HG03280 (cell line): ENCODE results near the gene ERVW-1.
"Not testable (repeated sequence)": the region's sequence is repeated elsewhere in the genome, so short reads cannot be mapped to it uniquely, and the experiment has no call there.

Experiments used
- ATAC-seq: cut with Tn5 transposase; IDR thresholded peaks from one replicate; pipeline ENCODE4 v1.9.1; 2021; ENCODE audit warnings: mild to moderate bottlenecking, moderate library complexity; ENCODE audit not compliant: unreplicated experiment

ERVW-1 gene, protein sequence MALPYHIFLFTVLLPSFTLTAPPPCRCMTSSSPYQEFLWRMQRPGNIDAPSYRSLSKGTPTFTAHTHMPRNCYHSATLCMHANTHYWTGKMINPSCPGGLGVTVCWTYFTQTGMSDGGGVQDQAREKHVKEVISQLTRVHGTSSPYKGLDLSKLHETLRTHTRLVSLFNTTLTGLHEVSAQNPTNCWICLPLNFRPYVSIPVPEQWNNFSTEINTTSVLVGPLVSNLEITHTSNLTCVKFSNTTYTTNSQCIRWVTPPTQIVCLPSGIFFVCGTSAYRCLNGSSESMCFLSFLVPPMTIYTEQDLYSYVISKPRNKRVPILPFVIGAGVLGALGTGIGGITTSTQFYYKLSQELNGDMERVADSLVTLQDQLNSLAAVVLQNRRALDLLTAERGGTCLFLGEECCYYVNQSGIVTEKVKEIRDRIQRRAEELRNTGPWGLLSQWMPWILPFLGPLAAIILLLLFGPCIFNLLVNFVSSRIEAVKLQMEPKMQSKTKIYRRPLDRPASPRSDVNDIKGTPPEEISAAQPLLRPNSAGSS

DNA sequence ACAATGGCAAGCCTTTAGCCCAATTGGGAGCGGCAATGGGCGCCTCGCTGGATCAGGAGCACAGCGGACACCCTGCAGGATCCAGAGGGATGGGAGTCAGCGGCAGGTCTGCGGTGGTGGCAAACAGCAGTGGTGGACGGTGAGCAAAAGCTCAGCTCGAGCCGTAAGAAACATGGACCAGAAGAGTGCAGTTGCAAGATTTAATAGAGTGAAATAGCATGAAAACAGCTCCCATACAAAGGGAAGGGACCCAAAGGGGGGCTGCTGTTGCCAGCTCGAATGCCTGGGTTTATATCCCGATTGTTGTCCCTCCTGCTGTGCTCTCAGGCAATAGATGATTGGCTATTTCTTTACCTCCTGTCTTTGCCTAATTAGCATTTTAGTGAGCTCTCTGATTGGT is at the start of gene ERVW-1:
Gene ERVW-1, minus strand, starts transcription at position 266 of the 400 bp plus-strand sequence. CDS start 7,565 bp downstream, outside the sequence.
- not testable (repeated sequence) for ATAC-seq

DNA sequence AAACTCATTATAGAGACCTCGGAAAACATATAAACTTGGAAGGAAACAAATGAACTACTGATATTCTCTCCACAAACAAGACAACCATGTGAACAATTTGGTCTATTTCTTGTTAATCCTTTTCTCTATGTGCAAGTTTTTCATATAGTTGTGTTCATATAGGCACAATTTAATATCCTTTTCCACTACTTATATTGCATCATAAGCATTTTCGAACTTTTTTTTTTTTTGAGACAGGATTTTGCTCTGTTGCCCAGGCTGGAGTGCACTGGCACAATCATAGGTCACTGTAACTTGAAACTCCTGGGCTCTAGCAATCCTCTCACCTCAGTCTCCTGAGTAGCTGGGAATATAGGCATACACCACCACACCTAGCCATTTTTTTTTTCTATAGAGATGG is 45.4 kb upstream of the ERVW-1 start:
- ATAC-seq = no peak

GRCh38 chr7:92520024-92520423 is 42.3 kb upstream of the ERVW-1 start:
- ATAC-seq = no peak

GRCh38 chr7:92517631-92518030 is 39.9 kb upstream of the ERVW-1 start:
- ATAC-seq = no peak

- no peak for ATAC-seq
These were observed 35.6 kb upstream of the ERVW-1 start for GRCh38 chr7:92513167-92513902.

DNA sequence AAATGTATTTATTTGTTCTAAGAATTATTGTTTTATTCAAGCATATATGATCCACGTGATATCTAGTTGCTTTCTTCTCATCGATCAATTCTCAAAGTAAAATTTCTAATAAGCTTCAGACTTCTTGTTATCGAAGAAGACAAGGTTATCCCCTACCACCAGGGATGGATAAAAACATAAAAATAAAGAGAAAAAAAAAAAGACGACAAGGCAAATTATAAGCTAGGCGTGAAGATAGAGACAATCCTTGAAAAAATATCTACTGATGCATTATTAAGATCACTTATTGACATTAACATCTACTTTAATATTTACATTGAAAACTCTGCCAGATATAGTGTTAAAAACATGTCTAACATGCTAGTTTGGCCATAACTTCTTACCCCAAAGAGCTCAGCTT is 31.2 kb upstream of the ERVW-1 start:
- no peak for ATAC-seq

DNA sequence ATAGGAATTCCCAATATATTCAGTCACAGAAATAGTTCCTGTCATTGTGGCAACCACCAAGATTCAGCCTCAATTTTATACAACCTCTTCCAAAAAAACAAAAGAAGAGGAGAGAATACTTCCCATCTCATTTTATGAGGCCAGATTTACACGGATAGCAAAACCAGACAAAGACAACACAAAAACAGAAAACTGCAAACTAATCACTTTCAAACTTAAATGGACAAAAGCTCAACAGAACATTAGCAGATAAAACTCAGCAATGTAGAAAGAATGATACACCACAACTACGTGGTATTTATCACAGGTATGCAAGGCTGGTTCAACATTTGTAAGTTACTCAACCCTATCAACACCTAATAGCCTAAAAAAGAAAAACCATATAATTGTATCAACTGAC is 28.6 kb upstream of the ERVW-1 start:
- no peak for ATAC-seq

DNA sequence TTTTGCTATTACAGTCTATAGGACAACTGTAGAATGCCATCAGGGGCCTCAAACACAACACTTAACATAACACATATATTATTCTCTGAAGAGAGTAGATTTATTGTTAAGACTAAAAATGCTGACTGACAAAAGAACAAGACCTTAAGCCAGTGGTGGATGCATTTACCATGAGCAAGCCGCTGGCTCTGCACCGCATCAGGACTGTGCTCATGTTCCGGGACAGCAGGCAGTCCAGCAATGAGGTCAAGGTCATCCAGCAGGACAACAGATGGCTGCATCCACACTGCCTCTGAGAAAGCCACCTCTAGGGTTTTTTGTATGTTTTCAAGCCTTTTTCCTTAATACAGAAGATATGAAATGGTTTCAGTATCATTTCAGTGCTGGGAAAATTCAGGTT is 26.8 kb upstream of the ERVW-1 start:
- ATAC-seq = no peak

DNA sequence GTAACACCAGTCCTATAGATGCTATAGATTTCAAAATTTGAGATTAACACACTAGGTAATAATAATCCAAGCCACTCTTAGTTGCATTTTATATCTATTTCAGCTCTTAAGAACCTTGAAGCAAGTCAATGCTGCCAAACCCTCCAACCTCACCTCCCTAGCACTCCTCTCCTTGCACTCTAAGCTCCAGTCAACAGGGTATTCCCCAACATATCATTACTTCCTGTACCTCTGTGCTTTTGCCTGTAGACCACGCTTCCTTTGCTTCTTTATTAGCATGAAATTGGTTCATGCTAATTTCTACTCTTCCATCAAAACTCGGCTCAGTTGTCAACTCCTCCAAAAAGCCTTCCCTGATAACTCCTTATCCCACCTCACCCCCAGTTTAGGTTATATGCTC is 26.0 kb upstream of the ERVW-1 start:
- no peak for ATAC-seq

DNA sequence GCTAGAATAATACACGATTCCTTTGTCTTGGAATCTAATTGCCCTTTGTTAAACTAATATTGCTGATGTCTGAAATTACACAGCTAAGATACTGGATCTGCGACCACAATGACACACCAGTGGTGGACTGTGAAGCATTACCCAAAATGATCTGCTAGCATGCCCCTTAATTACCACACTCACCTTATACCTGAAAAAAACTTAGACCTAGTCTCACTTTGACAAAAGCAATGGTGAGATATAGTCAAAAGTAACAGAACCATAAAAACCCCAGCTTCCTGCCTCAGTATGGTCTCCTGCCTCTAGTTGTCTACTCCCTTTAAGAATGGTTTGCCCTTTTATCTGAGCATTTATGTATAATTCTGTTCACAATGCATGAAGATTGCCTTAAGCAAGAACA is 20.8 kb upstream of the ERVW-1 start:
- no peak for ATAC-seq

DNA sequence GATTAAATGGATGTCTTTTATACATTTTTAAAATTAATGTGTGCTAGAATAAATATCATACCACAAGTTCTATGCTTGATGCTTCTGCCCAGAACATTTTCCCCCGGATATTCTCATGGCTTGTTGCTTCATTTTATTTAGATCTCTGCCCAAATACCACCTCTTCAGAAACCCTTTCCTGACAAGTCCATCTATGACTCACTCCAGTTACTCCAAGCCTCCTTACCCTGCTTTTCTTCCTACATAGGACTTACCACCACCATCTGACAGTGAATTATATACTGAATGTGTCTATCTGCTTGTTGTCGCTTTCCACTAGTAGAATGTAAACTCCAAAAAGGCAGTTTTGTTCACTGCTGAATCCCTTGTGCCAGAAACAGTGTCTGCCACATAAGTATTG is 19.1 kb upstream of the ERVW-1 start:
- ATAC-seq = no peak

- no peak for ATAC-seq
These were observed 11.9 kb upstream of the ERVW-1 start for GRCh38 chr7:92489634-92490033.

DNA sequence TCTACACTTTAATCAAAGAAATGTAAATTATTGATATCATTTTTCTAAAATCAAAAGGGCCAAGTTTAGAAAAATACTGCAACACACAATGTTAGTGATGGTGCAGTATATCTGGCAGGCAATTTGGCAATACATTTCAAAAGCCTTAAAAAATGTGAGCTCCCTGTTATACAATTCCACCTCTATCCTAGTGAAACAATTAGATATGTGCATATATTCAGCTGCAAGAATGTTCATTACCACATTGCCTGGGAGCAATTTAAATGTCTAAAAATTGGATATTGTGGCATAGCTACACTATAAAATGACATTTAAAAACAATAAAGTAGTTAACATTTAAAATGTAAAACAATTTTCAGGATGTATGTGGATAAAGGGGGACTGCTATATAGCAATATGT is 10.1 kb upstream of the ERVW-1 start:
- ATAC-seq = no peak

GRCh38 chr7:92485974-92486373 is 8.2 kb upstream of the ERVW-1 start:
- no peak for ATAC-seq

GRCh38 chr7:92485267-92485892 is 7.6 kb upstream of the ERVW-1 start:
- ATAC-seq = no peak

GRCh38 chr7:92484226-92484625 is 6.5 kb upstream of the ERVW-1 start:
- not testable (repeated sequence) for ATAC-seq

- ATAC-seq = not testable (repeated sequence)
These were observed 5.9 kb upstream of the ERVW-1 start for GRCh38 chr7:92483624-92484023.

- not testable (repeated sequence) for ATAC-seq
These were observed 1.4 kb upstream of the ERVW-1 start for GRCh38 chr7:92479146-92479545.

DNA sequence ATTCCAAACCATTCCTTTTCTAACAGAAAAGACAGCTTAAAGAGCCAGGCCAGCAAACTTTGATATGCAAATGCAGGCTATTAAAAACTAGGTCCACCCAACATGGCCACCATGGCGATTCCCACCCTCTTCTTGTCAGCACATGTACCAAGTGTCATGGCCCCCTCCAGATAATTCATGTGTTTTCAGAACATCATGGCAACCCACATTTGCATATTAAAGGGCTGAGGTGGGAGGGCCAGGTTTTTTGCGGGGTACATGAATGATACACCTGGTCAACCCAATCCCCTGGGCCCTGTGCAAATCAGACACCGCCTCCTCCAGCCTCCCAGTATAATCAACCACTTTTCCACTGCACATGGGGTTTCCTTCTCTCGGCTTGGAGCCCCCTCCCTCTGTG is 965 bp upstream of the ERVW-1 start:
- ATAC-seq = no peak

- ATAC-seq = no peak
These were observed 349 bp upstream of the ERVW-1 start for GRCh38 chr7:92478095-92478494.

DNA sequence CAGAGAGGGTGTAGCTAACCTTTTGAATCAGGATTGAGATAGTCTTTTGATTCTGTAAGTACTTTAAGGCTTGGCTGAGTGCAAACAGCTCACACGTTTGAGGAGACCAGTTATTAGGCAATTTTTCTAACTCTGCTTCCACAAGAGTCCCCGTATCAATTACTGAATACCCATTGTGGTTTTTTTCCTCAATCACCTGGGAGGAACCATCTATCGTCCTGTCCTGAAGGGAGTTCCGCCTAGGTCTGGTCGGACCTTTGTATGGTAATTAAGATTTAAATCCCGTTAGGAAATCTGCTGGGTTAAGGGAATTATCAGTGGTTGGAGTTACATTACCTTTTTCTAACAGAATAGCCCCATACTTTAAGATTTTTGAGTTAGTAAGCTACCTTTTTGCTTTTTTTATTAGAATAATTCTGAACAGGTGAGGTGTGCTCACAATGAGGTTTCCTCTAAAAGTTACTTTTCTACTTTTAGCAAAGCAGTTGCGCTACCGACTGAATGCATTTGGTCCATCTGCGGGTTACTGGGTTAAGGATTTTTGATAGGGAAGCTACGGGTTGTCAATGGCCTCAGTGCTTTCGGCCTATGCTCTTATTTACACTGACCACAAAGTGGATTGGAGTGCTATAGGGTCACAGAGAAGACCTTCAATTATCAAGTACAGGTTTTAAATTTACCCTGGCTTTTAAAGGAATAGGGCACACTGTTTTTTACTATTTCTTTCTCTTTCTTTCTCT is 1.7 kb downstream of the ERVW-1 start:
- ATAC-seq = not testable (repeated sequence)
